DMS 273 treated with DMSO at 0.1 percent for 48 hours (cell line): ENCODE results near the gene OLFML2A.
"Not testable (repeated sequence)": the region's sequence is repeated elsewhere in the genome, so short reads cannot be mapped to it uniquely, and the experiment has no call there.

Experiments
- DNase-seq: peaks from one replicate; lab custom pipeline; 2025; lab: John Stamatoyannopoulos, UW

Gene OLFML2A

GRCh38 chr9:124828489-124829333 lies 51.8 kb downstream of the OLFML2A start:
- DNase-seq = no peak

- no peak for DNase-seq
These were observed 52.4 kb downstream of the OLFML2A start for GRCh38 chr9:124829334-124829669.

- no peak for DNase-seq
These were observed 53.7 kb downstream of the OLFML2A start for GRCh38 chr9:124830593-124830992.

GRCh38 chr9:124831642-124832364 lies 54.9 kb downstream of the OLFML2A start:
- DNase-seq = no peak

- DNase-seq = no peak
These were observed 57.7 kb downstream of the OLFML2A start for GRCh38 chr9:124834591-124834990.

- peak; percentile 52 for DNase-seq
These were observed 58.2 kb downstream of the OLFML2A start for GRCh38 chr9:124835026-124835557.

- DNase-seq = not testable (repeated sequence)
These were observed 61.2 kb downstream of the OLFML2A start for GRCh38 chr9:124838132-124838531.

- DNase-seq = not testable (repeated sequence)
These were observed 61.8 kb downstream of the OLFML2A start for GRCh38 chr9:124838567-124839275.

- peak; percentile 41 for DNase-seq
These were observed 62.8 kb downstream of the OLFML2A start for GRCh38 chr9:124839612-124840299.

GRCh38 chr9:124840300-124840833 lies 63.4 kb downstream of the OLFML2A start:
- no peak for DNase-seq

GRCh38 chr9:124841075-124841821 lies 64.3 kb downstream of the OLFML2A start:
- DNase-seq = no peak

GRCh38 chr9:124843456-124844034 lies 66.6 kb downstream of the OLFML2A start:
- DNase-seq = no peak

GRCh38 chr9:124844291-124844690 lies 67.4 kb downstream of the OLFML2A start:
- no peak for DNase-seq

GRCh38 chr9:124846467-124846866 lies 69.5 kb downstream of the OLFML2A start:
- not testable (repeated sequence) for DNase-seq

GRCh38 chr9:124846969-124847368 lies 70.0 kb downstream of the OLFML2A start:
- no peak for DNase-seq

GRCh38 chr9:124849801-124850200 lies 72.9 kb downstream of the OLFML2A start:
- DNase-seq = no peak

GRCh38 chr9:124852121-124852828 lies 75.3 kb downstream of the OLFML2A start:
- no peak for DNase-seq

GRCh38 chr9:124852829-124853531 lies 76.0 kb downstream of the OLFML2A start, which contains the start of gene WDR38:
TSS of gene WDR38 (plus strand) at chr9:124853460. CDS start at chr9:124853532, 72 bp downstream.
- peak; percentile 32 for DNase-seq

- no peak for DNase-seq
These were observed 76.7 kb downstream of the OLFML2A start for GRCh38 chr9:124853605-124854143.
